HEK293 (cell line): ENCODE data around the gene CLDN16.

Source experiments
- CTCF ChIP-seq: fragments of 450-650 bp; formaldehyde crosslinking; IDR thresholded peaks from 2 replicates; pipeline ENCODE4 v1.5.1; 2016; ENCODE audit warnings: missing biosample characterization, missing genetic modification characterization
- PRDM1 ChIP-seq: fragments of 450-650 bp; formaldehyde crosslinking; IDR thresholded peaks from 2 replicates; pipeline ENCODE4; 2016; ENCODE audit warnings: missing biosample characterization, missing genetic modification characterization
- WT1 ChIP-seq: fragments of 450-650 bp; formaldehyde crosslinking; IDR thresholded peaks from 2 replicates; pipeline ENCODE4 v1.5.1; 2016; ENCODE audit warnings: missing biosample characterization, missing genetic modification characterization
- ZBTB21 ChIP-seq: fragments of 450-650 bp; formaldehyde crosslinking; IDR thresholded peaks from 2 replicates; pipeline ENCODE4 v1.5.1; 2017; ENCODE audit warnings: missing biosample characterization, missing genetic modification characterization
- ZNF473 ChIP-seq: fragments of 450-650 bp; formaldehyde crosslinking; IDR thresholded peaks from 2 replicates; pipeline ENCODE4 v1.5.1; 2017; ENCODE audit warnings: missing biosample characterization, missing genetic modification characterization
- ZNF704 ChIP-seq: fragments of 450-650 bp; formaldehyde crosslinking; IDR thresholded peaks from 2 replicates; pipeline ENCODE4 v1.5.1; 2016; ENCODE audit warnings: missing biosample characterization, missing genetic modification characterization
- ZNF776 ChIP-seq: fragments of 450-650 bp; formaldehyde crosslinking; IDR thresholded peaks from 2 replicates; pipeline ENCODE4 v1.5.0; 2017; ENCODE audit warnings: missing biosample characterization, missing genetic modification characterization, borderline replicate concordance

GRCh38 chr3:190357468-190357867 lies 30.5 kb upstream of the CLDN16 start:
- TF ChIP-seq ZNF704 (no peak), ZBTB21 (no peak), ZNF776 (tag by site-specific recombination) (no peak), WT1 (no peak), CTCF (tag by site-specific recombination) (no peak), ZNF473 (tag by site-specific recombination) (no peak), PRDM1 (tag by site-specific recombination) (no peak)
